AG04450 (cell line): Measurements from ENCODE around the gene MANSC1. TPM values are rescaled to one million over a fixed set of nuclear protein-coding genes. Genes with fewer than 3 reads are reported as not detected.

Source experiments
- CTCF ChIA-PET: fragments of 300-600, 350-600 bp; formaldehyde crosslinking; extraction: SDS; loops from one replicate; lab custom pipeline; 2022; ENCODE audit warnings: antibody characterized with exemption, inconsistent platforms; lab: Charles Lee
- POLR2A ChIA-PET: fragments of 350-600 bp; formaldehyde crosslinking; extraction: SDS; loops from one replicate; lab custom pipeline; 2021; ENCODE audit warnings: antibody characterized with exemption, inconsistent platforms; lab: Yijun Ruan, JAX
- DNase-seq: peaks from one replicate; pipeline ENCODE4 v3.0.0-alpha.2; 2011; ENCODE audit warnings: low read depth, low spot score
- H3K27ac ChIP-seq: one replicate; pipeline ENCODE4 v1.5.1; 2012; ENCODE audit warnings: low read depth, low read length, control low read depth
- H3K27me3 ChIP-seq: one replicate; pipeline ENCODE4 v1.6.0; 2012; ENCODE audit warnings: low read length; ENCODE audit not compliant: control insufficient read depth, insufficient read depth
- H3K4me3 ChIP-seq: 2 replicates; pipeline ENCODE4 v1.5.1; 2011; ENCODE audit warnings: mild to moderate bottlenecking, low read depth, low read length, control low read depth
- H3K9me3 ChIP-seq: 2 replicates; pipeline ENCODE4 v1.5.1; 2012; ENCODE audit warnings: low read length; ENCODE audit not compliant: control insufficient read depth, insufficient read depth
- CTCF ChIP-seq: IDR thresholded peaks from 2 replicates; pipeline ENCODE4 v1.5.1; 2011; ENCODE audit warnings: low read depth, low read length, control low read depth, inconsistent platforms
- polyA plus RNA-seq: library from polyadenylated mRNA; depleted of rRNA; stranded (reverse); fragments of >200 nt; gene quantifications from 2 replicates; pipeline ENCODE4 v1.2.3, GENCODE V29; 2011; rRNA removed
- small RNA-seq: library from RNA; depleted of rRNA; stranded (forward); fragments of <200 nt; gene quantifications from one replicate; pipeline ENCODE3, GENCODE V24; 2012; ENCODE audit warnings: low read depth; ENCODE audit not compliant: insufficient read length

The MANSC1 gene
- polyA plus RNA-seq, 1 experiment: 2.8 TPM

- Histone ChIP-seq H3K27me3 (no peaks in the 10 kb centered on the region), H3K4me3 (no peak overlapping the region), H3K27ac (no peak overlapping the region), H3K9me3 (no peaks in the 10 kb centered on the region)
- POLR2A ChIA-PET: interaction anchor here (0.6 to 0.9 kb wide), 2 partner anchors 16 to 964 kb away, joined by 3 to 7 read pairs; partner anchors contain the start of gene LRP6
- DNase-seq: no peak
- CTCF ChIA-PET: interaction anchor here (1.3 kb wide), 1 partner anchor 44 kb away, joined by 6 read pairs; no protein-coding TSS in a partner anchor
- no peak for TF ChIP-seq CTCF
Measured at GRCh38 chr12:12282761-12283425, 67.1 kb downstream of the MANSC1 start.

DNA sequence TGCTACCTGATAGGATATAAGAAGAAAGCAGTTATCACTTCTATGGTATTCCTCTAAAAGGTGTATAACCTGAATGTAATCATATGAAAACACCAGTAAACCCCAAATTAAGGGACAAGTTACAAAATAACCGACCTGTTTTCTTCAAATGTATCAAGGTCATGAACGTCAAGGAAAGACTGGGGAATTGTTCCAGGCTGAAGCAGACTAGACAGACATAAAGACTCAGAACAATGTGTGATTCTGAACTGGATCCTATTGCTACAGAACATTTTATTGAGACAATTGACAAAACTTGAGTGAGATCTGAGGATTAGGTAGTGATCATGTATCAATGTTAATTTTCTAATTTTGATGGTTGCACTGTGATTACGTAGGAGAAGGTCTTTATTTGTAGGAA lies 67.8 kb downstream of the MANSC1 start:
- H3K9me3 ChIP-seq: peaks cover 3% of the 10 kb centered on the region; the same call in 1 of the 2 replicates
- no peak for TF ChIP-seq CTCF
- no peaks in the 10 kb centered on the region for H3K27me3 ChIP-seq
- no peak overlapping the region for H3K27ac ChIP-seq
- POLR2A ChIA-PET: interaction anchor here (0.9 kb wide), 1 partner anchor 16 kb away, joined by 7 read pairs; the partner anchor contains the start of gene LRP6
- DNase-seq: no peak
- H3K4me3 ChIP-seq: no peak overlapping the region
- CTCF ChIA-PET: interaction anchor here (1.3 kb wide), 1 partner anchor 45 kb away, joined by 6 read pairs; no protein-coding TSS in a partner anchor

DNA sequence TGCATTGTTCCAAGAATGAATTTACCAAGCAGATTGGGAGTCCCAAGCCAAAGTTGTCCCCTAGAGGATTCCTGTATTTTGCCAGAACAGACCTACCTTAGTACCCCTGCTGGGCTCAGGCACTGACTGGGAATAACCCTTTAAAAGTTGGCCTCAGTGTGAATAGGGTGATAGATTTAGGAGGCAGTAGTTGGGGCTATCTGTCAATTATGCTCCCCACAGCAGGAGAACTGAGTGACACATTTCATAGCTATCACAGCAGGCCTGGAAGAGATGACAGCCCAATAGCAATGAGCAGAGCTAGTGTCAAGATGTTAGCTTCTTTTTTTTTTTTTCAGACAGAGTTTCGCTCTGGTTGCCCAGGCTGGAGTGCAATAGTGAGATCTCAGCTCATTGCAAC lies 68.9 kb downstream of the MANSC1 start:
- ChIA-PET POLR2A (no interaction called here), CTCF (no interaction called here)
- H3K27me3 ChIP-seq: no peaks in the 10 kb centered on the region
- H3K27ac ChIP-seq: no peak overlapping the region
- no peak overlapping the region for H3K4me3 ChIP-seq
- no peak for DNase-seq
- H3K9me3 ChIP-seq: peaks cover 8% of the 10 kb centered on the region; the same call in 1 of the 2 replicates
- TF ChIP-seq CTCF: no peak

- Histone ChIP-seq H3K4me3 (no peak overlapping the region), H3K9me3 (peaks cover 8% of the 10 kb centered on the region; the same call in 1 of the 2 replicates), H3K27me3 (no peaks in the 10 kb centered on the region), H3K27ac (peak overlapping the region; percentile 1)
- no peak for TF ChIP-seq CTCF
- CTCF ChIA-PET: interaction anchor here (1.2 kb wide), 1 partner anchor 50 kb away, joined by 3 read pairs; no protein-coding TSS in a partner anchor
- DNase-seq: no peak
- POLR2A ChIA-PET: no interaction called here
Measured at GRCh38 chr12:12278899-12279298, 71.1 kb downstream of the MANSC1 start.

Small RNA genes within 50 kb of the gene (small RNA-seq; reads per million reads assigned to genes)
- gene RNU6-318P: not detected

Other genes starting within 250 kb of the MANSC1 start
- gene LRP6, start 83.2 kb downstream of the MANSC1 start, polyA plus RNA-seq: 18.4 and 21.2 TPM in 2 replicates
- gene BORCS5, start 6.8 kb upstream of the MANSC1 start, polyA plus RNA-seq: 13.6 and 14.1 TPM in 2 replicates
- gene DUSP16, start 212.6 kb upstream of the MANSC1 start, polyA plus RNA-seq: 11.1 and 12.8 TPM in 2 replicates